Umbilical cord (tissue), 2 donors: ENCODE measurements around the gene ATF6B. TPM values are rescaled to one million over a fixed set of nuclear protein-coding genes. Genes with fewer than 3 reads are reported as not detected.
A peak's percentile ranks its signal among the peaks of the same experiment; 100 is the strongest.

Experiments
- DNase-seq: peaks from one replicate; pipeline ENCODE4 v3.0.0-alpha.2; 2015; ENCODE audit warnings: low spot score
- total RNA-seq: library from RNA; depleted of rRNA; stranded (reverse); fragments of >200 nt; gene quantifications from one replicate; pipeline ENCODE4 v1.2.3, GENCODE V29; 2014; ENCODE audit warnings: low replicate concordance; ENCODE audit not compliant: insufficient read depth

The ATF6B gene
- total RNA-seq, 1 donor from 2014 or later: 14.4 TPM

GRCh38 chr6:32132110-32132509 is 4.1 kb upstream of the ATF6B start:
- DNase-seq: no peak

GRCh38 chr6:32131439-32131948 is 3.4 kb upstream of the ATF6B start:
- DNase-seq: no peak

- DNase-seq: no peak
These were observed 1.4 kb upstream of the ATF6B start for GRCh38 chr6:32129297-32130088.

GRCh38 chr6:32128751-32129296 is 778 bp upstream of the ATF6B start:
- DNase-seq: no peak

- DNase-seq: no peak
These were observed 683 bp downstream of the ATF6B start for GRCh38 chr6:32127409-32127716.

GRCh38 chr6:32126880-32127279 is 1.2 kb downstream of the ATF6B start:
- no peak for DNase-seq

- no peak for DNase-seq
These were observed 4.4 kb downstream of the ATF6B start for GRCh38 chr6:32123681-32124080.

- no peak for DNase-seq
These were observed 7.4 kb downstream of the ATF6B start for GRCh38 chr6:32120573-32121059.

GRCh38 chr6:32118782-32119628 is 9.0 kb downstream of the ATF6B start:
- peak; percentile 90 for DNase-seq

- no peak for DNase-seq
These were observed 10.6 kb downstream of the ATF6B start for GRCh38 chr6:32117461-32117860.

GRCh38 chr6:32116674-32117073 is 11.4 kb downstream of the ATF6B start:
- DNase-seq: no peak

- no peak for DNase-seq
These were observed 12.4 kb downstream of the ATF6B start for GRCh38 chr6:32115623-32116022.

- DNase-seq: peak; percentile 81
These were observed 13.2 kb downstream of the ATF6B start for GRCh38 chr6:32114796-32115195.

- DNase-seq: peak; percentile 90
These were observed 14.4 kb downstream of the ATF6B start for GRCh38 chr6:32113386-32114352.

GRCh38 chr6:32112431-32112980 is 15.5 kb downstream of the ATF6B start:
- peak; percentile 58 for DNase-seq

GRCh38 chr6:32111424-32112066 is 16.5 kb downstream of the ATF6B start:
- no peak for DNase-seq

GRCh38 chr6:32110632-32111031 is 17.4 kb downstream of the ATF6B start:
- DNase-seq: no peak

GRCh38 chr6:32109765-32110160 is 18.3 kb downstream of the ATF6B start:
- DNase-seq: no peak

- no peak for DNase-seq
These were observed 18.8 kb downstream of the ATF6B start, which contains the start of gene TNXB for GRCh38 chr6:32109114-32109764. Gene TNXB, minus strand, starts transcription at chr6:32109338. Its CDS starts 11,140 bp downstream, at chr6:32098198.

- DNase-seq: no peak
These were observed 19.3 kb downstream of the ATF6B start for GRCh38 chr6:32108727-32109113.
